CD4-positive, CD25-positive, alpha-beta regulatory T cell (primary cell): ENCODE data around the gene CXCL8. TPM values are rescaled to one million over a fixed set of nuclear protein-coding genes. Genes with fewer than 3 reads are reported as not detected.

Experiments used
- ATAC-seq, 2 donors: fragments of 150-1000 bp; cut with Tn5 transposase; one replicate each; pipeline ENCODE4 v1.10.0; 2021; ENCODE audit warnings: low read depth in 2 of 2, moderate number of reproducible peaks in 2 of 2, moderate library complexity in 1 of 2
- DNase-seq, 3 donors: peaks; one replicate each; pipeline versions ENCODE4 v3.0.0 to v3.0.0-alpha.2; 2012 to 2022; ENCODE audit warnings: mixed read lengths in 1 of 3
- H3K27ac ChIP-seq: one replicate; pipeline ENCODE4 v1.7.0; 2013; ENCODE audit warnings: mild to moderate bottlenecking, low read length; ENCODE audit not compliant: insufficient read depth, poor library complexity, severe bottlenecking
- H3K27me3 ChIP-seq: one replicate; pipeline ENCODE4 v1.7.0; 2013; ENCODE audit warnings: low read length; ENCODE audit not compliant: control insufficient read depth, insufficient read depth
- H3K36me3 ChIP-seq: one replicate; pipeline ENCODE4 v1.7.0; 2013; ENCODE audit warnings: mild to moderate bottlenecking, low read length, moderate library complexity; ENCODE audit not compliant: control insufficient read depth, insufficient read depth
- H3K4me1 ChIP-seq: 2 replicates; pipeline ENCODE4 v1.7.0; 2013; ENCODE audit warnings: mild to moderate bottlenecking, low read length; ENCODE audit not compliant: insufficient read depth, control insufficient read depth, poor library complexity, severe bottlenecking
- H3K4me3 ChIP-seq: one replicate; pipeline ENCODE4 v1.7.0; 2013; ENCODE audit warnings: low read depth, mild to moderate bottlenecking, low read length, moderate library complexity
- H3K9me3 ChIP-seq, 2 experiments: 1 replicate in 1 of 2; 2 replicates in 1 of 2; pipeline ENCODE4 v1.7.0; 2013; ENCODE audit warnings: low read length in 2 of 2, mild to moderate bottlenecking in 1 of 2, moderate library complexity in 1 of 2; ENCODE audit not compliant: control insufficient read depth in 2 of 2
- H3K27ac Mint-ChIP-seq, 3 donors: one replicate each; pipeline ENCODE4 v1.8.0; 2020 to 2022; ENCODE audit warnings: mild to moderate bottlenecking in 3 of 3, mixed read lengths in 3 of 3, moderate library complexity in 2 of 3
- H3K27me3 Mint-ChIP-seq: one replicate; pipeline ENCODE4 v1.8.0; 2022; ENCODE audit warnings: mild to moderate bottlenecking, mixed read lengths
- H3K36me3 Mint-ChIP-seq: one replicate; pipeline ENCODE4 v1.8.0; 2020; ENCODE audit warnings: mixed read lengths
- H3K4me1 Mint-ChIP-seq, 4 donors: one replicate each; pipeline ENCODE4 v1.8.0; 2020 to 2022; ENCODE audit warnings: mixed read lengths in 4 of 4, mild to moderate bottlenecking in 1 of 4
- H3K4me3 Mint-ChIP-seq, 4 donors: one replicate each; pipeline ENCODE4 v1.8.0; 2020 to 2022; ENCODE audit warnings: mild to moderate bottlenecking in 4 of 4, mixed read lengths in 4 of 4, moderate library complexity in 3 of 4
- H3K9me3 Mint-ChIP-seq, 7 donors: one replicate each; pipeline ENCODE4 v1.8.0; 2020 to 2022; ENCODE audit warnings: mixed read lengths in 7 of 7, mild to moderate bottlenecking in 3 of 7, moderate library complexity in 2 of 7
- polyA plus RNA-seq, 4 donors: library from polyadenylated mRNA; unstranded; fragments of 300-500 nt; fragmentation: Illumina TruSeq; gene quantifications; one replicate each; pipeline ENCODE4 v1.2.3, GENCODE V29; 2021
- total RNA-seq: library from RNA; stranded (reverse); gene quantifications from one replicate; pipeline ENCODE4 v1.2.3, GENCODE V29; 2022

CXCL8 gene
- total and polyA plus RNA-seq, 5 donors from 2014 or later, result 0.14 to 0.52 (median 0.31) TPM; not detected in 2

GRCh38 chr4:73735231-73735630 is 5.1 kb upstream of the CXCL8 start:
- H3K4me3 Mint-ChIP-seq, result no peak overlapping the region
- no peaks in the 10 kb centered on the region for H3K9me3 ChIP-seq
- H3K4me1 ChIP-seq, result no peaks in the 10 kb centered on the region
- no peak overlapping the region for H3K27ac ChIP-seq
- no peaks in the 10 kb centered on the region for H3K27me3 Mint-ChIP-seq
- peaks cover 0 to 6% (median 3%) of the 10 kb centered on the region in 7 donors for H3K9me3 Mint-ChIP-seq
- no peaks in the 10 kb centered on the region for H3K27me3 ChIP-seq
- no peaks in the 10 kb centered on the region for H3K36me3 ChIP-seq
- ATAC-seq, result no peak
- H3K4me1 Mint-ChIP-seq, result no peaks in the 10 kb centered on the region
- DNase-seq, result no peak
- peak overlapping the region in 1 of 3 donors; percentile 28 for H3K27ac Mint-ChIP-seq
- H3K36me3 Mint-ChIP-seq, result no peaks in the 10 kb centered on the region
- no peak overlapping the region for H3K4me3 ChIP-seq

GRCh38 chr4:73741031-73741749 is 821 bp downstream of the CXCL8 start:
- Mint-ChIP-seq H3K4me3 (no peak overlapping the region), H3K36me3 (no peaks in the 10 kb centered on the region), H3K27me3 (no peaks in the 10 kb centered on the region), H3K27ac (no peak overlapping the region), H3K4me1 (no peaks in the 10 kb centered on the region), H3K9me3 (peaks cover 0 to 6% (median 2%) of the 10 kb centered on the region in 7 donors)
- DNase-seq, result no peak
- Histone ChIP-seq H3K27me3 (no peaks in the 10 kb centered on the region), H3K4me3 (no peak overlapping the region), H3K27ac (no peak overlapping the region), H3K9me3 (no peaks in the 10 kb centered on the region), H3K4me1 (no peaks in the 10 kb centered on the region), H3K36me3 (no peaks in the 10 kb centered on the region)
- no peak for ATAC-seq

- no peaks in the 10 kb centered on the region for H3K9me3 ChIP-seq
- no peak for ATAC-seq
- H3K36me3 Mint-ChIP-seq, result no peaks in the 10 kb centered on the region
- H3K36me3 ChIP-seq, result no peaks in the 10 kb centered on the region
- no peaks in the 10 kb centered on the region for H3K4me1 ChIP-seq
- H3K4me3 ChIP-seq, result no peak overlapping the region
- H3K4me1 Mint-ChIP-seq, result no peaks in the 10 kb centered on the region
- no peaks in the 10 kb centered on the region for H3K27me3 Mint-ChIP-seq
- no peak overlapping the region for H3K4me3 Mint-ChIP-seq
- H3K27me3 ChIP-seq, result no peaks in the 10 kb centered on the region
- no peak for DNase-seq
- H3K9me3 Mint-ChIP-seq, result peaks cover 0 to 4% (median under 1%) of the 10 kb centered on the region in 7 donors
- H3K27ac Mint-ChIP-seq, result no peak overlapping the region
- no peak overlapping the region for H3K27ac ChIP-seq
Observed at GRCh38 chr4:73741750-73742489, 1.6 kb downstream of the CXCL8 start.

GRCh38 chr4:73742490-73743160 is 2.3 kb downstream of the CXCL8 start:
- Mint-ChIP-seq H3K36me3 (no peaks in the 10 kb centered on the region), H3K4me1 (no peaks in the 10 kb centered on the region), H3K27me3 (no peaks in the 10 kb centered on the region), H3K9me3 (peaks cover 0 to 4% (median under 1%) of the 10 kb centered on the region in 7 donors), H3K27ac (no peak overlapping the region), H3K4me3 (no peak overlapping the region)
- DNase-seq (no peak), ATAC-seq (no peak)
- Histone ChIP-seq H3K9me3 (no peaks in the 10 kb centered on the region), H3K4me3 (no peak overlapping the region), H3K4me1 (no peaks in the 10 kb centered on the region), H3K36me3 (no peaks in the 10 kb centered on the region), H3K27me3 (no peaks in the 10 kb centered on the region), H3K27ac (no peak overlapping the region)

GRCh38 chr4:73743281-73743680 is 2.9 kb downstream of the CXCL8 start:
- no peaks in the 10 kb centered on the region for H3K4me1 ChIP-seq
- no peaks in the 10 kb centered on the region for H3K27me3 ChIP-seq
- DNase-seq (no peak), ATAC-seq (no peak)
- no peaks in the 10 kb centered on the region for H3K36me3 ChIP-seq
- Mint-ChIP-seq H3K4me3 (no peak overlapping the region), H3K27me3 (no peaks in the 10 kb centered on the region), H3K27ac (no peak overlapping the region), H3K9me3 (peaks cover 0 to 2% (median 0%) of the 10 kb centered on the region in 7 donors), H3K36me3 (no peaks in the 10 kb centered on the region), H3K4me1 (no peaks in the 10 kb centered on the region)
- H3K9me3 ChIP-seq, result no peaks in the 10 kb centered on the region
- H3K4me3 ChIP-seq, result no peak overlapping the region
- H3K27ac ChIP-seq, result no peak overlapping the region

GRCh38 chr4:73743795-73744194 is 3.4 kb downstream of the CXCL8 start:
- Mint-ChIP-seq H3K9me3 (peaks cover 0 to 2% (median 0%) of the 10 kb centered on the region in 7 donors), H3K27ac (no peak overlapping the region), H3K4me3 (no peak overlapping the region), H3K27me3 (no peaks in the 10 kb centered on the region), H3K36me3 (no peaks in the 10 kb centered on the region), H3K4me1 (no peaks in the 10 kb centered on the region)
- Histone ChIP-seq H3K27ac (no peak overlapping the region), H3K36me3 (no peaks in the 10 kb centered on the region), H3K4me1 (no peaks in the 10 kb centered on the region), H3K9me3 (no peaks in the 10 kb centered on the region), H3K4me3 (no peak overlapping the region), H3K27me3 (no peaks in the 10 kb centered on the region)
- ATAC-seq (no peak), DNase-seq (no peak)

- H3K4me1 Mint-ChIP-seq, result no peaks in the 10 kb centered on the region
- H3K27ac Mint-ChIP-seq, result no peak overlapping the region
- no peaks in the 10 kb centered on the region for H3K27me3 ChIP-seq
- H3K4me1 ChIP-seq, result no peaks in the 10 kb centered on the region
- no peak overlapping the region for H3K27ac ChIP-seq
- no peaks in the 10 kb centered on the region for H3K9me3 ChIP-seq
- no peaks in the 10 kb centered on the region for H3K27me3 Mint-ChIP-seq
- no peak overlapping the region for H3K4me3 Mint-ChIP-seq
- ATAC-seq (no peak), DNase-seq (no peak)
- no peaks in the 10 kb centered on the region for H3K36me3 Mint-ChIP-seq
- no peak overlapping the region for H3K4me3 ChIP-seq
- peaks cover 0 to 2% (median 0%) of the 10 kb centered on the region in 7 donors for H3K9me3 Mint-ChIP-seq
- H3K36me3 ChIP-seq, result no peaks in the 10 kb centered on the region
Observed at GRCh38 chr4:73744203-73744602, 3.8 kb downstream of the CXCL8 start.
